Vagina (tissue), 2 donors: Measurements from ENCODE around the gene LPXN.

ENCODE experiments used
- CTCF ChIP-seq, 3 experiments: fragments of 450-650 bp in 2 of 3; fragments of 200-600 bp in 1 of 3; sonication (generic) in 1 of 3; IDR thresholded peaks; one replicate each; pipeline ENCODE4 v1.5.1; 2017 to 2019; ENCODE audit warnings: antibody characterized with exemption in 3 of 3, mild to moderate bottlenecking in 2 of 3, moderate library complexity in 2 of 3
- POLR2A ChIP-seq, 2 donors: fragments of 450-650 bp; IDR thresholded peaks; one replicate each; pipeline ENCODE4 v1.6.1; 2017; ENCODE audit warnings: antibody characterized with exemption in 2 of 2, mild to moderate bottlenecking in 2 of 2, moderate library complexity in 2 of 2
- POLR2AphosphoS5 ChIP-seq, 2 donors: sonication (generic); formaldehyde crosslinking; IDR thresholded peaks; one replicate each; pipeline ENCODE4 v1.9.0; 2017; ENCODE audit warnings: antibody characterized with exemption in 2 of 2, mild to moderate bottlenecking in 2 of 2, low read depth in 1 of 2; ENCODE audit not compliant: insufficient read depth in 1 of 2

GRCh38 chr11:58564231-58564630, 11.4 kb downstream of the LPXN start:
- TF ChIP-seq CTCF (IDR thresholded peaks at IDR 0.05) (no peak), POLR2AphosphoS5 (IDR thresholded peaks at IDR 0.05; ENCODE audit: insufficient read depth in 1 of 2, low read depth in 1 of 2) (no peak), POLR2A (IDR thresholded peaks at IDR 0.05) (no peak)
